ENCODE measurements around the gene ST6GALNAC2. TPM values are rescaled to one million over a fixed set of nuclear protein-coding genes. Genes with fewer than 3 reads are reported as not detected.
A peak's percentile ranks its signal among the peaks of the same experiment; 100 is the strongest.
"Not testable (repeated sequence)": the region's sequence is repeated elsewhere in the genome, so short reads cannot be mapped to it uniquely, and the experiment has no call there.

ST6GALNAC2 gene
- not detected in 2 replicates for total RNA-seq

- peak; percentile 78 for DNase-seq
- Mint-ChIP-seq H3K9me3 (no peaks in the 10 kb centered on the region), H3K27me3 (peaks cover 70% of the 10 kb centered on the region), H3K36me3 (ENCODE audit: low read depth) (no peaks in the 10 kb centered on the region), H3K27ac (no peak within 1 kb of the TSS), H3K4me1 (peaks cover 1% of the 10 kb centered on the region), H3K4me3 (peak within 1 kb of the TSS; percentile 74)
- intact Hi-C loops (cut with micrococcal nuclease): loop anchor here (5.0 kb wide), 1 partner anchor 36 kb away; no protein-coding TSS in a partner anchor
Observed at GRCh38 chr17:76585649-76586593, at the start of gene ST6GALNAC2. TSS of gene ST6GALNAC2 (minus strand) at chr17:76585860. CDS start at chr17:76585808, 52 bp downstream.

- peaks cover 6% of the 10 kb centered on the region for H3K27me3 Mint-ChIP-seq
- no peaks in the 10 kb centered on the region for H3K4me1 Mint-ChIP-seq
- H3K27ac Mint-ChIP-seq: no peak overlapping the region
- intact Hi-C loops (cut with micrococcal nuclease): no loop called here
- no peak overlapping the region for H3K4me3 Mint-ChIP-seq
- no peak for DNase-seq
- no peaks in the 10 kb centered on the region for H3K9me3 Mint-ChIP-seq
- no peaks in the 10 kb centered on the region for H3K36me3 Mint-ChIP-seq (ENCODE audit: low read depth)
Observed at GRCh38 chr17:76635039-76635438, 49.4 kb upstream of the ST6GALNAC2 start.

- Mint-ChIP-seq H3K27ac (no peak overlapping the region), H3K9me3 (no peaks in the 10 kb centered on the region), H3K36me3 (ENCODE audit: low read depth) (no peaks in the 10 kb centered on the region), H3K4me1 (no peaks in the 10 kb centered on the region), H3K4me3 (no peak overlapping the region), H3K27me3 (peaks cover 4% of the 10 kb centered on the region)
- DNase-seq: no peak
- intact Hi-C loops (cut with micrococcal nuclease): no loop called here
Observed at GRCh38 chr17:76633628-76634328, 48.1 kb upstream of the ST6GALNAC2 start.

- Mint-ChIP-seq H3K36me3 (ENCODE audit: low read depth) (no peaks in the 10 kb centered on the region), H3K9me3 (no peaks in the 10 kb centered on the region), H3K27ac (no peak overlapping the region), H3K4me3 (no peak overlapping the region), H3K4me1 (no peaks in the 10 kb centered on the region), H3K27me3 (peaks cover 3% of the 10 kb centered on the region)
- intact Hi-C loops (cut with micrococcal nuclease): no loop called here
- no peak for DNase-seq
Observed at GRCh38 chr17:76631821-76632565, 46.3 kb upstream of the ST6GALNAC2 start.

- Mint-ChIP-seq H3K36me3 (ENCODE audit: low read depth) (no peaks in the 10 kb centered on the region), H3K27ac (no peak overlapping the region), H3K4me3 (no peak overlapping the region), H3K27me3 (peaks cover 6% of the 10 kb centered on the region), H3K9me3 (no peaks in the 10 kb centered on the region), H3K4me1 (no peaks in the 10 kb centered on the region)
- DNase-seq: no peak
- intact Hi-C loops (cut with micrococcal nuclease): no loop called here
Observed at GRCh38 chr17:76630151-76630550, 44.5 kb upstream of the ST6GALNAC2 start.

- Mint-ChIP-seq H3K9me3 (no peaks in the 10 kb centered on the region), H3K27ac (no peak overlapping the region), H3K27me3 (peaks cover 13% of the 10 kb centered on the region), H3K4me3 (no peak overlapping the region), H3K36me3 (ENCODE audit: low read depth) (no peaks in the 10 kb centered on the region), H3K4me1 (peaks cover 6% of the 10 kb centered on the region)
- intact Hi-C loops (cut with micrococcal nuclease): no loop called here
- no peak for DNase-seq
Observed at GRCh38 chr17:76627510-76627909, 41.9 kb upstream of the ST6GALNAC2 start.

GRCh38 chr17:76626442-76626841 is 40.8 kb upstream of the ST6GALNAC2 start:
- no peak overlapping the region for H3K27ac Mint-ChIP-seq
- no peak overlapping the region for H3K4me3 Mint-ChIP-seq
- no peaks in the 10 kb centered on the region for H3K36me3 Mint-ChIP-seq (ENCODE audit: low read depth)
- no peaks in the 10 kb centered on the region for H3K9me3 Mint-ChIP-seq
- intact Hi-C loops (cut with micrococcal nuclease): no loop called here
- no peak for DNase-seq
- H3K27me3 Mint-ChIP-seq: peaks cover 13% of the 10 kb centered on the region
- peaks cover 6% of the 10 kb centered on the region for H3K4me1 Mint-ChIP-seq

GRCh38 chr17:76625496-76625895 is 39.8 kb upstream of the ST6GALNAC2 start:
- Mint-ChIP-seq H3K4me1 (peaks cover 6% of the 10 kb centered on the region), H3K9me3 (no peaks in the 10 kb centered on the region), H3K27ac (no peak overlapping the region), H3K36me3 (ENCODE audit: low read depth) (no peaks in the 10 kb centered on the region), H3K27me3 (peaks cover 16% of the 10 kb centered on the region), H3K4me3 (no peak overlapping the region)
- intact Hi-C loops (cut with micrococcal nuclease): no loop called here
- no peak for DNase-seq

- Mint-ChIP-seq H3K9me3 (no peaks in the 10 kb centered on the region), H3K27ac (no peak overlapping the region), H3K4me3 (no peak overlapping the region), H3K36me3 (ENCODE audit: low read depth) (no peaks in the 10 kb centered on the region), H3K27me3 (peaks cover 22% of the 10 kb centered on the region), H3K4me1 (peaks cover 6% of the 10 kb centered on the region)
- intact Hi-C loops (cut with micrococcal nuclease): loop anchor here (1.0 to 5.0 kb wide), 3 partner anchors 36 to 100 kb away; partner anchors contain the start of gene ST6GALNAC2
- DNase-seq: peak; percentile 92
Observed at GRCh38 chr17:76623271-76624146, 37.8 kb upstream of the ST6GALNAC2 start.

GRCh38 chr17:76617838-76618237 is 32.2 kb upstream of the ST6GALNAC2 start:
- no peak overlapping the region for H3K4me3 Mint-ChIP-seq
- no peaks in the 10 kb centered on the region for H3K9me3 Mint-ChIP-seq
- H3K36me3 Mint-ChIP-seq (ENCODE audit: low read depth): no peaks in the 10 kb centered on the region
- H3K4me1 Mint-ChIP-seq: peaks cover 7% of the 10 kb centered on the region
- H3K27ac Mint-ChIP-seq: no peak overlapping the region
- intact Hi-C loops (cut with micrococcal nuclease): no loop called here
- peaks cover 17% of the 10 kb centered on the region for H3K27me3 Mint-ChIP-seq
- no peak for DNase-seq

- H3K4me1 Mint-ChIP-seq: peaks cover 7% of the 10 kb centered on the region
- intact Hi-C loops (cut with micrococcal nuclease): no loop called here
Observed at GRCh38 chr17:76614912-76615617, 29.4 kb upstream of the ST6GALNAC2 start.

GRCh38 chr17:76614064-76614759 is 28.6 kb upstream of the ST6GALNAC2 start:
- peak; percentile 65 for DNase-seq
- H3K4me1 Mint-ChIP-seq; H3K9me3 Mint-ChIP-seq; H3K36me3 Mint-ChIP-seq (ENCODE audit: low read depth); H3K4me3 Mint-ChIP-seq; H3K27ac Mint-ChIP-seq; intact Hi-C loops (cut with micrococcal nuclease): not testable (repeated sequence)
- peaks cover 16% of the 10 kb centered on the region for H3K27me3 Mint-ChIP-seq

More at GRCh38 chr17:76614912-76615617, 29.4 kb upstream of the ST6GALNAC2 start:
- no peak overlapping the region for H3K4me3 Mint-ChIP-seq
- peaks cover 15% of the 10 kb centered on the region for H3K27me3 Mint-ChIP-seq
- H3K9me3 Mint-ChIP-seq: no peaks in the 10 kb centered on the region
- H3K27ac Mint-ChIP-seq: no peak overlapping the region
- no peak for DNase-seq
- no peaks in the 10 kb centered on the region for H3K36me3 Mint-ChIP-seq (ENCODE audit: low read depth)
